GM20000 (cell line): ENCODE data around the gene ABCB1.

Experiments
- DNase-seq: peaks from one replicate; pipeline ENCODE4 v3.0.0; 2012; ENCODE audit warnings: low spot score
- CTCF ChIP-seq: IDR thresholded peaks from 2 replicates; pipeline ENCODE4 v1.5.1; 2012; ENCODE audit warnings: mild to moderate bottlenecking, control low read depth; ENCODE audit errors: extremely low read depth, missing control alignments

The ABCB1 gene

DNA sequence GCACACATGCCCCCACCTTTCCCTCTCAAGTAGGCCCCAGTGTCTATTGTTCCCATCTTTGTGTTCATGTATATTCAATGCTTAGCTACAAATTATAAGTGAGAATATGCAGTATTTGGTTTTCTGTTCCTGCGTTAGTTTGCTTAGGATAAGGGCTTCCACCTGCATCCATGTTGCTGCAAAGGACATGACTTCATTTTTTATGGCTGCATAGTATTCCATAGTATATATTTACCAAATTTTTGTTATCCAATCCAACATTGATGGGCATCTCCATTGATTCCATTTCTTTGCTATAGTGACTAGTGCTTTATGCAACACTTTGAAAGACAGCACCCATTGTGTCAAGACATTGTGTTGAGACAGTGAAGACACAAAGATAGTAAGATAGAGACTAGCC lies 106.2 kb downstream of the ABCB1 start:
- TF ChIP-seq CTCF = no peak
- DNase-seq = no peak

- TF ChIP-seq CTCF = no peak
- no peak for DNase-seq
Measured at GRCh38 chr7:87483131-87483530, 117.6 kb downstream of the ABCB1 start.

DNA sequence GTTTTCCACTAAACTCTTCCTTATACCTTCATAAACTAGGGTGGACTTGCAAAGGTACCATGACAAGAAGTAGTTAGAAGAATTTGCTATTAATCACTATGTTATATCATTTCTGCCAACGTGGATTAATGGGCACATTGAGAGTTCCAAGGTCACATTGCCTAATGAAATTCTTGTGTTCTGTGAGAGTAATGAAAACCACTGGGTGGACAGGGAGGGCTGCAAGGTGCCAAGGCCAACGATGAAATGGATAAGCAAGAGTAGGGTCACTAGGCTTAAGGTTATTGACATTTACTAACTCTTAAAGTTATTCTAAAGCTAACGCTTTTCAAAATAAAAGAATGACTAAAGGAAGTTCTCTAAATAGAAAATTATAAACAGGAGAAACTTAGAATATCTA lies 118.6 kb downstream of the ABCB1 start:
- no peak for TF ChIP-seq CTCF
- DNase-seq = no peak

DNA sequence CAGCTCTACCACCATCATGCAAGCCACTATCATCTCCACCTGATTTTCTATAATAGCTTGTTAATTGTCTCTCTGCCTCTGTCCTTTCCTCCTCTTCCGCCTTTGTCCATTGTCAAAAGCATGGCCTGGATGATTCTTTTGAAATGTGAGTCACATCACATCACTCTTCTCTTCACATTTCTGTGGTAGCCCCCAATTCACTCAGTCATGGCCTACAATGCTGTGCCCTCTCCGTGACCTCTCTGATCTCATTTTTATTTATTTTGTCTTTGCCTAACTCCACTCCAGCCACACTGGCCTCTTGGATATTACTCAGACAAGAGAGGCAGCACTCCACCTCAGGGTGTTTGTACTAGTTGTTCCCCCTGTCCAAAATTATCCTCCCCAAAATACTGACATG lies 120.3 kb downstream of the ABCB1 start:
- TF ChIP-seq CTCF = no peak

DNA sequence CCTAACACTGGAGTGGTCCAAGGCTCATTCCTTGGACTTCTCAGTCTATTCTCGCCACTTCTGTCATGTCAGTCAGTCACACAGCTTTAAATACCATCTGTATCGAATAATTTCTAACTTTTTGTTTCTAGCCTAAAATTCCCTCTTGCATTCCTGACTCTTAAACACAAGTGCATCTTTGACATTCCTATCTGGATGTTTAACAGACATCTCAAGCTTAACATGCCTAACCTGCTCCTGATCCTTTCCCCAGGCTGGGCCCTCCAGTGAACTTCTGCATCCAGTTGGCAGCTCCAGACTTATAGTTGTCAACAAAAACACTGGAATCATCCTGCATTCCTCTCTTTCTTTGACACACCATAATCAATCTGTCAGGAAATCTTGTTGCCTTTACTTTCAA lies 120.7 kb downstream of the ABCB1 start:
- no peak for TF ChIP-seq CTCF
- DNase-seq = no peak

More for the DNA sequence above, 120.3 kb downstream of the ABCB1 start:
- DNase-seq = no peak

GRCh38 chr7:87476179-87476557 lies 124.5 kb downstream of the ABCB1 start:
- no peak for DNase-seq
- no peak for TF ChIP-seq CTCF

DNA sequence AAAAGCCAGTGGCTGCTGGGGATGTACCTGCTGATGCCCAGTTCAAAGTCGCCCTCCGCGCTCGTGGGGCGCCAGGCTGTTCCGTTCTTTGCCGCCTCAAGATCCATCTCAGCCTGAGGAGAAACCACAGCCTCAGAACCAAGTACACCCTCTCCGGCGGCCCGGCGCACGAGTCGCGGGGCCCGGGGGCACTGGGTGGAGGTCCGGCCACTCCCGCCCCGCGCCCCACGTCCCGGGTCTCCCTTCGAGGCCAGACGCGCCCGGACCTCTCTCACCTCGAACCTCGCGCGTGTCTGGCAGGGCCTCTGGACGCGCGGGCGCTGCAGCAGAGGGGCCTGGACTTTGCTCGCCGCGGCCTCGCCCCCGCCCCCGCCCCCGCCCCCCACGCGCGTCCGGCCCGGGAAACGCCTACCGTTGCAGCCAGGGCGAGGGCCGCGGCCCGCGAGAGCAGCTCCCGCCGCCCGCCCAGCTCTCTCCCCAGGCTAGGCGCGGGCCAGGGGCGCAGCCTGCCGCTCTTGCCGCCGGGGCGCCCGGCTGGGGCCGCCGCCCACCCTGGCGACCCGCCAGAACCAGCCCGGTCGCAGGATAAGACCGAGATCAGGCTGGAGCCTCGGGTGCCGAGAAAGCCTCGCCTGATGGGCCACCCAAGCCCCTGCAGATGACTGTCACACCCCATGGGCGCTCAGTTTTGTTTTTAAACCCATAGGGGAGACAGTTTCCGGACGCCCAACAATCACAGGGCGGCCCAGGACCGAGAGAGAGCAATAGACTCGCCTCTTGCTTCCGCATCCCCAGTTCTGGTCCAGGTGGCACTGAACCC lies 125.1 kb downstream of the ABCB1 start, which contains the start of gene ABCB4:
TSS of gene ABCB4 (minus strand) at position 322 of the 820 bp plus-strand sequence. CDS start at position 107, 215 bp downstream.
- DNase-seq = peak; percentile 54
- TF ChIP-seq CTCF = no peak
